HG03280 (cell line): ENCODE measurements around the gene CACFD1.

Experiments used
- ATAC-seq: cut with Tn5 transposase; IDR thresholded peaks from one replicate; pipeline ENCODE4 v1.9.1; 2021; ENCODE audit warnings: mild to moderate bottlenecking, moderate library complexity; ENCODE audit not compliant: unreplicated experiment

Gene CACFD1

DNA sequence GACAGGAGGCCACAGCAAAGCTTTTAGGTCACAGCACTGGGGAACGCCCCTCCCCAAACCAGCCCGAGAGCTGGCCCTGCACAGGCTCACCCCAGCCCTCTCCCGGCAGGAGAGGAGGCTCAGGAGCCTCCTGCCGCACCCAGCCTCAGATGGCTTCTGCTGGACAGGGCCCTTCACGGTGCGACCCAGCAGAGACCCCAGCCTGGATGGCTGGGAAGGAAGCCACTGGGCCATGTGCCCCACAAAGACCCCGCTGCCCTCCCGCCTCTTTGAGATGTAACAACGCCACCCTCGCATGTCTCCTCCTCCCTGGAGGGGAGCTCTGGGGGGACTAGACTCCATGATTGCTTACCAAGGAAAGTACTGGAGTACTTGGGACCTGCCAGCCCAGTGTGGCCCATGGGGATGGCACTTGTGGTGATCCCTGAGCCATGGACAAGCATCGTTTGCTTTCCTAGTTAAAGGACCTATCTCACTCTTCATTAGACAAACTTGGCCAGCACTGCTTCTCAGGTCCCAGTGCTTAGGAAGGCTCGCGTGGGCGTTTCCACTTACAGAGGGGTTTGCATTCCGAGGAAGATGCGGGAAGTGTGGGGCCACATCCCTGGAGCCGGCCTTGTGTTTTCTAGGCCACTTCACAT is 56.0 kb downstream of the CACFD1 start:
- ATAC-seq, result no peak

DNA sequence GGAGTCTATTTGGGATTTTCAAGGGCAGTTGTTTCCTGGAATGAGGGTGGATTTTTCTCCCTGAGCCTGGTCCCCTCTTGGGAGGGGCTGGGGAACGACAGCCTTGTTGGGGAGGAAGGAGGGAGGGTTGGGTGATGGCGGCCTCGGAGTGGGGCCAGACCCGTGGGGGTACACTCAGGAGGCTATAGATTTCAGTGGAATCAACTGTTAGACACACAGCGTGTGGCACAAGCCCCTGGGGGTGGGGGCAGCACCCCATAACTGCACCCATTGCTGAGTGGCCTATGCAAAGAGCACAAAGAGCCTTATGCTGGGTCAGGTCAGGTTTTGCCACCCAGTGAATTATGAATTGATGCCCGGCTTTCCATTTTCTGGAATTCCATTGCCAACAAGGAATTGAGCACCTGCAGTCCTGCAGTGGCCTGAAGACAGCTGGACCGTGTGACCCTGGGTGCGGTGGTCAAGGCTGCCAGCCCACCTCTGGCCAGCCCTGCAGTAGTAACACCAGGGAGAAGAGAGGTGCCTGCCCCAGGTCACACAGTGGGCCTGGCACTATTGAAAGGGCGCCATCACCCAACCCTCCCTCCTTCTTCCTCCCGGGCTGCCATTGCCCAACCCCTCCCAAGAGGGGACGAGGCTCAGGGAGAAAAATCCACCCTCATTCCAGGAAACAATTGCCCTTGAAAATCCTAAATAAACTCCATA is 56.6 kb downstream of the CACFD1 start:
- ATAC-seq, result no peak

DNA sequence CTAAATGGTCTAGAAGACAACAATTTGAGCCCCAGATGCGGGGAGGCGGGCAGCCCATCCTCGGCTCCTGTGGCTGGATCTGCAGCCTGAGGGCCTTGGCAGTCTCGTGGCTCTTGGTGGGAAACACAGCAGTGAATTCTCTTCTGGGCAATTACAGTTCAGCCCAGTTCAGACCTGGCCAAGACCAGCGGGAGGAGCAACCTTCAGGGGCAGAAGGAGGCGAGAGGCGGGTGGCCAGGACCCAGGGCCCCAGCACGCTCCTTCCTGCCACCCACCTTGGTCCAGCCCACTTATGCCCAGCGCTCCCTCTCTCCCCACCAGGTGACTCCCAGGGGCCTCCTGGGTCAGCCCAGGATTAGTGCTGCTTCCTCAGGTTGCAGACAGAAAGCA is 57.2 kb downstream of the CACFD1 start:
- ATAC-seq, result no peak

DNA sequence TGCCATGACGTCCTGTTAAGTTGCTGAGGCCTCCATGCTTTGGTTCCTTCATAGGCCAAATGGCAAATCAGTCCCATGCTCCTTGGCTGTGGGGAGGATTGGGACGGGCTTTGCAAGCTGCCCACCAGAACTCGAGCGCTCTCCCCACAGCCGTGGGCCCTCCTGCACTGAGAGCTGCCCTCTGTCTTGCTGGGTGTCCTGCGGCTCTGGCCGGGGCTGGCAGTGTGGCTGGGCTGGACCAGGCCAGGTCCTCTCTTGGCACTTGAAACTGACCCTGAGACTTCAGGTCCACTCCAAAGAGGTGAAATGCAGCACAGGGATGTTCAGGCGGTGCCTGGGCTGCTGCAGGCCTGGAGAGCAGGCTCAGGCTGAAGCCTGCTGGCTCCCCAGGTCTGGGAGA is 57.9 kb downstream of the CACFD1 start:
- no peak for ATAC-seq

DNA sequence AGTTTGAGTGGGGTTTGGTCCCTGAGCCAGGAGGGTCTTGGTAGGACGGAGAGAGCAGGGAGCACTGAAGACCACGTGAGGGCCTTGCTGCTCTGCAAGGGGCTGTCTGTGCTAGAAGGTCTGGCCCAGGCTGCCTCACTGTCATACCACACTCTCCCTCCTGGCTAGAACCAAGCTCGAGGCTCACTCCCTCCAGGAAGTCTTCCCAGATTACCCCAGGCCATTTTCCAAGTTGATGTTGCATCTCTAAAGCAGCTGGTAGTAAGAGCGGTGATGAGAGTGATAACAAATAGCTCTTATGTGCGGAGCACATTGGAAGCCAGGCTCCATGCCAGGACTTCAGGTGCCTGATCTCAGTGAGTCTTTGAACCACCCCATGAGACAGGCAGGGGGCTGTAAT is 58.4 kb downstream of the CACFD1 start:
- no peak for ATAC-seq

DNA sequence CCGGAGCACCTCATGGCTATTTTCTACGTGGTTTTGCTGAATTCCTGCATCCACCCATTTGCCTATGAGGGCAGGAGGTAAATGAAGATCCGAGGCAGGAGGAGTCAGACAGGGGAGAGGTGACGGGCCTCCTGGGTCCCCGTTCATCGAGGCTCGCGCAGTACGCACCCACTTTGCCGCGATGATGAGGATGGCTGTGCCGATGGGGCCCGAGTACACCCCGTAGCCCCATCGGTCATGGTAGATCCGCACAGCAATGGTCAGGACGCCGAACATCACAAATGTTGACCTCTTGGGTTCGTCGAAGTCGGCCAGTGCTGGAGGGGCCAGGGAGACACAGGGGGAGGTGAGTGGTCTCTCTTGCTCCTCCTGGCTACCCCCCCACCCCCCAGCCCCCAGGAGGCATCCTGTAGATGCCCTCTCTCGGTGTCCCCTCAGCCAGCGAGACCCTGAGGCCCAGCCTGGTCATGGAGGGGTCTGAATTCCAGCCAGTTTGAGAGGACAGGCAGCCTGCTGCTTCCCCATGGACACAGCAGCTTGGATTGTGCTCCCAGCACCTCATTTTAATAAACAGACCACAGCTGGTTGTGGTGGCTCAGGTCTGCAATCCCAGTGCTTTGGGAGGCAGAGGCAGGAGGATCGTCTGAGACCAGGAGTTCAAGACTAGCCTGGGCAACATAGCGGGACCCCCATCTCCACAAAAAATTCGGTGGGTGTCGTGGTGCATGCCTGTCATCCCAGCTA is 59.1 kb downstream of the CACFD1 start:
- no peak for ATAC-seq

DNA sequence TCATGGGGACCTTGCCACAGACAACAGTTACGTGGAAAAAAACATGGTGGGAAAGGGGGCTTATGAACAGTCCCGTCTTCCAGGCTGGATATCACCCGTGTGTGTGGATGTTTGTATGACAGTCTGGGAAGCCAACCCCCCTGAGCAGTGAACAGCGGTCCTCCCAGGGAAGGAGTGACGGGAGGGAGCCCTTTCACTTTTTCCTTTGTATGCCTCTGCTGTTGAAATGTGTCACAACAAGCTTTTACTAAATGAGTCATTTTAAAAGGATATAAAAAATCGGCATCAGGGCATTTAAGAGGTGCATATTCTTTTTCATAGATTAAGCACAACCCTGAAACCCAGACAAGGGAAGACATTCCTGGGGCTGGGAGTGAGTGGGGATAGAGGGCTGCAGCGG is 59.9 kb downstream of the CACFD1 start:
- no peak for ATAC-seq

DNA sequence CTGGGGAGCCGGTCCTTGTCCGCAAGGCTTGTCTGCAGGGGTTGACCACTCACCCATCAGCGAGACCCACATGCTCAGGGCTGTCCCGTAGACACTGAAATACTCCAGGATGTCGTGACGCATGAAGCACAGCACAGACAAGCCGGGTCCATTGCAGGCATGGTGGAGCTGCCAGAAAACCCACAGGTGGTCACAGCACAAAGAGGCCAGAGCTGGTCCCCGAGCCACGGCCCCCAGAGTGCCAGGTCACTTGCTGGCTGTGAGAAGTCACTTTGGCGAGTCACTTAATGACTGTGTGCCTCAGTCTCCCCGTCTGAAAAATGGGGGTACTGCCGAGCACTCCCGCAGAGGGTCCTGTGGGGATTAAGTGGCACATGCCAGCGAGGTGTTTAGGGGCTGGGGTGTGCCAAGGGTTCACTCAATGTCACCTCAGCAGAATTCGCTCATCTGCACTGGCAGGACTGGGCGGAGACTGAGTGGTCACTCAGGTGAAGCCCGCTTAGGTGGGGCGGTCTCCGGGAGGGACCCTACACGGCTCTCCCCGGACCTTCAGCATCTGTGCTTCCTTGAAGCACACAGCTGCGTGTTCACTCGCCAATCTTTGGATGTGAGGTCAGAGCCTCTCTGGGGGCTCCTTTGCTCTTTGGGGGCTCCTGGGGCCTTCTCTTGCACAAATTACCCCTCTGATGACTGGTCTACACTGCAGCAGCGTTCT is 60.5 kb downstream of the CACFD1 start:
- ATAC-seq, result no peak
